ENCODE results near the gene RPL11. TPM values are rescaled to one million over a fixed set of nuclear protein-coding genes. Genes with fewer than 3 reads are reported as not detected.
"Not testable (repeated sequence)": the region's sequence is repeated elsewhere in the genome, so short reads cannot be mapped to it uniquely, and the experiment has no call there.

The RPL11 gene
- total RNA-seq, 3 donors from 2014 or later: 729 to 882 (median 820) TPM

GRCh38 chr1:23673086-23673813 lies 18.4 kb upstream of the RPL11 start:
- intact Hi-C loops (cut with DNase I, micrococcal nuclease): no loop called here
- H3K4me1 ChIP-seq (ENCODE audit: low read depth): no peaks in the 10 kb centered on the region
- TF ChIP-seq, protein P1, sequence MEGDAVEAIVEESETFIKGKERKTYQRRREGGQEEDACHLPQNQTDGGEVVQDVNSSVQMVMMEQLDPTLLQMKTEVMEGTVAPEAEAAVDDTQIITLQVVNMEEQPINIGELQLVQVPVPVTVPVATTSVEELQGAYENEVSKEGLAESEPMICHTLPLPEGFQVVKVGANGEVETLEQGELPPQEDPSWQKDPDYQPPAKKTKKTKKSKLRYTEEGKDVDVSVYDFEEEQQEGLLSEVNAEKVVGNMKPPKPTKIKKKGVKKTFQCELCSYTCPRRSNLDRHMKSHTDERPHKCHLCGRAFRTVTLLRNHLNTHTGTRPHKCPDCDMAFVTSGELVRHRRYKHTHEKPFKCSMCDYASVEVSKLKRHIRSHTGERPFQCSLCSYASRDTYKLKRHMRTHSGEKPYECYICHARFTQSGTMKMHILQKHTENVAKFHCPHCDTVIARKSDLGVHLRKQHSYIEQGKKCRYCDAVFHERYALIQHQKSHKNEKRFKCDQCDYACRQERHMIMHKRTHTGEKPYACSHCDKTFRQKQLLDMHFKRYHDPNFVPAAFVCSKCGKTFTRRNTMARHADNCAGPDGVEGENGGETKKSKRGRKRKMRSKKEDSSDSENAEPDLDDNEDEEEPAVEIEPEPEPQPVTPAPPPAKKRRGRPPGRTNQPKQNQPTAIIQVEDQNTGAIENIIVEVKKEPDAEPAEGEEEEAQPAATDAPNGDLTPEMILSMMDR (IDR thresholded peaks at IDR 0.05): no peak
- H3K9me3 ChIP-seq: no peaks in the 10 kb centered on the region
- no peak overlapping the region for H3K4me3 ChIP-seq
- no peaks in the 10 kb centered on the region for H3K36me3 ChIP-seq (ENCODE audit: low read depth)
- DNase-seq: peak in 2 of 3 donors; percentile 48 to 55
- ATAC-seq: peak; percentile 79

DNA sequence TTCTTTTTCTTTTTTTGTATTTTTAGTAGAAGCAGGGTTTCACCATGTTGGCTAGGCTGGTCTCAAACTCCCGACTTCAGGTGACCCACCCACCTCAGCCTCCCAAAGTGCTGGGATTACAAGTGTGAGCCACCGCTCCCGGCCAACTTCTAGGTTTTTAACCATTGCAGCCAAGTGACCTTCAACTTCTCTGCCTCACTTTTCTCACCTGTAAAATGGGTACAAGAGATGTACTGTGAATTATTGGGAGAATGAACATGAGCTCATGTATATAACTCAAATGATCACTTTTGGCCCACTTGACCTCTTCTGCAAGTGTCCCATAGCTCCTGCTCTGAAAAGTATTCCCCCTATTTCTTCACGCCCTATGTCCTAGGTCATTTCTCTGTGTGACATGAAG lies 11.8 kb upstream of the RPL11 start:
- H3K4me1 ChIP-seq (ENCODE audit: low read depth): no peaks in the 10 kb centered on the region
- H3K4me3 ChIP-seq: no peak overlapping the region
- intact Hi-C loops (cut with DNase I, micrococcal nuclease): no loop called here
- no peaks in the 10 kb centered on the region for H3K9me3 ChIP-seq
- DNase-seq (no peak), ATAC-seq (no peak)
- TF ChIP-seq, protein P1 (IDR thresholded peaks at IDR 0.05): no peak
- H3K36me3 ChIP-seq (ENCODE audit: low read depth): no peaks in the 10 kb centered on the region

- Histone ChIP-seq H3K4me3 (no peak overlapping the region), H3K36me3 (ENCODE audit: low read depth) (no peaks in the 10 kb centered on the region), H3K4me1 (ENCODE audit: low read depth) (no peaks in the 10 kb centered on the region), H3K9me3 (no peaks in the 10 kb centered on the region)
- ATAC-seq (no peak), DNase-seq (no peak)
- TF ChIP-seq, protein P1 (IDR thresholded peaks at IDR 0.05): no peak
- intact Hi-C loops (cut with DNase I, micrococcal nuclease): no loop called here
These were observed 8.7 kb upstream of the RPL11 start for GRCh38 chr1:23682946-23683345.

DNA sequence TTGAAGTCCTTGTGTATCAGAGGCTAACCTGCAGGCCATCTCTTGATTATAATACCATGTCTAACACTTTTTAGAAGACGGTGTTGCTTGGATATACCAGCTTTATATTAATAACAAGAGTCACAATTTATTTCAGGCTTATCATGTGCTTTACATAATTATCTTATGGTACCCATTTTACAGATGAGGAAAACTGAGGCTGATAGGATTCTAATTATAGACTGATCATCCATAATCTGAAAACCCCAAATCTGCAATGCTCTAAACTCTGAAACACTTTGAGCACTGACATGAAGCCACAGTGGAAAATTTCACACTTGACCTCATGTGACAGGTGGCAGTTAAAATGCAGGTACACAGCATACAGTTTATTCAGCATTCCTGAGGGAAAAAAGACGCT lies 7.2 kb upstream of the RPL11 start:
- intact Hi-C loops (cut with DNase I, micrococcal nuclease): no loop called here
- TF ChIP-seq, protein P1 (IDR thresholded peaks at IDR 0.05): no peak
- Histone ChIP-seq H3K9me3 (peaks cover 4% of the 10 kb centered on the region), H3K36me3 (ENCODE audit: low read depth) (no peaks in the 10 kb centered on the region), H3K4me3 (no peak overlapping the region), H3K4me1 (ENCODE audit: low read depth) (no peaks in the 10 kb centered on the region)
- ATAC-seq (no peak), DNase-seq (no peak)

GRCh38 chr1:23685197-23685596 lies 6.4 kb upstream of the RPL11 start:
- ATAC-seq; H3K4me1 ChIP-seq (ENCODE audit: low read depth); intact Hi-C loops (cut with DNase I, micrococcal nuclease); H3K36me3 ChIP-seq (ENCODE audit: low read depth); H3K9me3 ChIP-seq; DNase-seq; H3K4me3 ChIP-seq: not testable (repeated sequence)

DNA sequence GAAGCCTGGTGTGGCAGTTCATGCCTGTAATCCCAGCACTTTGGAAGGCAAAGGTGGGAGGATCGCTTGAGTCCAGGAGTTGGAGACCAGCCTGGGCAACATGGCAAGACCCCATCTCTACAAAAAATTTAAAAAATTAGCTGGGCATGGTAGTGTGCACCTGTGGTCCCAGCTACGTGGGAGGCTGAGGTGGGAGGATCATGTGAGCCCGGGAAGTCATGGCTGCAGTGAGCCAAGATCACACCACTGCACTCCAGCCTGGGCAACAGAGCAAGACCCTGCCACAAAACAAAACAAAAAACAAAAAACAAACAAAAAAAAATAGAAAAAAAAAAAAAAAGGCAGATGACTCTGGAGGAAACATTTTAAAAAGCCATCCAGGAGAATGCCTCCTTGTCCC lies 3.9 kb upstream of the RPL11 start:
- H3K4me1 ChIP-seq (ENCODE audit: low read depth); intact Hi-C loops (cut with DNase I, micrococcal nuclease); ATAC-seq; H3K36me3 ChIP-seq (ENCODE audit: low read depth); DNase-seq; H3K4me3 ChIP-seq; H3K9me3 ChIP-seq: not testable (repeated sequence)

DNA sequence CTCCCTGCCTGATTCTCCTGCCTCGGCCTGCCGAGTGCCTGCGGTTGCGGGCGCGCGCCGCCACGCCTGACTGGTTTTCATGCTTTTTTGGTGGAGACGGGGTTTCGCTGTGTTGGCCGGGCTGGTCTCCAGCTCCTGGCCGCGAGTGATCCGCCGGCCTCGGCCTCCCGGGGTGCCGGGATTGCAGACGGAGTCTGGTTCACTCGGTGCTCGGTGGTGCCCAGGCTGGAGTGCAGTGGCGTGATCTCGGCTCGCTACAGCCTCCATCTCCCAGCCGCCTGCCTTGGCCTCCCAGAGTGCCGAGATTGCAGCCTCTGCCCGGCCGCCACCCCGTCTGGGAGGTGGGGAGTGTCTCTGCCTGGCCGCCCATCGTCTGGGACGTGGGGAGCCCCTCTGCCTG lies 3.3 kb upstream of the RPL11 start:
- DNase-seq; H3K9me3 ChIP-seq; H3K4me3 ChIP-seq; H3K36me3 ChIP-seq (ENCODE audit: low read depth); intact Hi-C loops (cut with DNase I, micrococcal nuclease); ATAC-seq: not testable (repeated sequence)
- peaks cover 10% of the 10 kb centered on the region for H3K4me1 ChIP-seq (ENCODE audit: low read depth)

Measured in mucosa of descending colon (tissue), 3 donors.